Stomach smooth muscle (tissue), 2 donors: ENCODE data around the gene ROR2.
"Not testable (repeated sequence)": the region's sequence is repeated elsewhere in the genome, so short reads cannot be mapped to it uniquely, and the experiment has no call there.

Source experiments
- H3K27ac ChIP-seq: one replicate; pipeline ENCODE4 v1.7.0; 2013; ENCODE audit warnings: mild to moderate bottlenecking, low read length, inconsistent platforms
- H3K27me3 ChIP-seq, 2 donors: one replicate each; pipeline ENCODE4 v1.7.0; 2013; ENCODE audit warnings: low read length in 2 of 2; ENCODE audit not compliant: insufficient read depth in 2 of 2, control insufficient read depth in 1 of 2
- H3K36me3 ChIP-seq, 2 donors: one replicate each; pipeline ENCODE4 v1.7.0; 2013; ENCODE audit warnings: low read length in 2 of 2; ENCODE audit not compliant: control insufficient read depth in 2 of 2, insufficient read depth in 2 of 2
- H3K4me1 ChIP-seq: one replicate; pipeline ENCODE4 v1.7.0; 2013; ENCODE audit warnings: low read length; ENCODE audit not compliant: control insufficient read depth, insufficient read depth
- H3K4me3 ChIP-seq, 2 donors: one replicate each; pipeline ENCODE4 v1.7.0; 2013; ENCODE audit warnings: low read length in 2 of 2
- H3K9ac ChIP-seq, 2 donors: one replicate each; pipeline ENCODE4 v1.7.0; 2013; ENCODE audit warnings: low read length in 2 of 2, mild to moderate bottlenecking in 1 of 2
- H3K9me3 ChIP-seq, 2 donors: one replicate each; pipeline ENCODE4 v1.7.0; 2013; ENCODE audit warnings: low read length in 2 of 2; ENCODE audit not compliant: control insufficient read depth in 2 of 2
- donor health status: healthy.
- donor health status: Pancreatic carcinoma.

The ROR2 gene

DNA sequence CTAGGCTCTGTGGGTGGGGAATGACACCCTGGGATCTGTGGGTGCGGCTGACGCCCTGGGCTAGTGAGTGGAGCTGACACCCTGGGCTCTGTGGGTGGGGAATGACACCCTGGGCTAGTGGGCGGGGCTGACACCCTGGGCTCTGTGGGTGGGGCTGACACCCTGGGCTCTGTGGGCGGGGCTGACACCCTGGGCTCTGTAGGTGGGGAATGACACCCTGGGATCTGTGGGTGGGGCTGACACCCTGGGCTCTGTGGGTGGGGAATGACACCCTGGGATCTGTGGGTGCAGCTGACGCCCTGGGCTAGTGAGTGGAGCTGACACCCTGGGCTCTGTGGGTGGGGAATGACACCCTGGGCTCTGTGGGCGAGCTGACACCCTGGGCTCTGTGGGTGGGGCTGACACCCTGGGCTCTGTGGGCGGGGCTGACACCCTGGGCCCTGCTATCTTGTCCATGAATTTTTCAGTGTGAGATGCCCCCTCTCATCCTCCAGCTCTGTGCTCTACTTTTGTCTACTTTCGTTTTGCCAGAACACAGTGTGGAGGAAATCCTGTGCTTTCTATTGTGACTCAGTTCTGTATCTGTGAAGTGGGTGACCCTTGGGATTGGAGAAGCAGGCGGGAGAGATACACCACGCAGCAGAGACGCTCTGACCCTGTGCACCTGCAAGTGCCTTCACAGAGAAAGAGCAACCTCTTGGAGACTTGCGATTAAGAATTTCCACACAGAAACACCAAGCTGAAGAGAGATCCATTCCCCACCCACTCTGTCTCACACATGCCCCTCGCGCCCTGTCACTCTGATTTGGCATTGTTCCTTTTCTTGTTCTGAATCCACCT lies 151.5 kb downstream of the ROR2 start:
- H3K36me3 ChIP-seq, H3K27me3 ChIP-seq, H3K9me3 ChIP-seq: not testable (repeated sequence)
- peak overlapping the region; percentile 60 to 62 for H3K9ac ChIP-seq
- H3K27ac ChIP-seq, result peak overlapping the region; percentile 91
- H3K4me3 ChIP-seq, result peak overlapping the region; percentile 8 to 38
- H3K4me1 ChIP-seq, result peaks cover 51% of the 10 kb centered on the region

DNA sequence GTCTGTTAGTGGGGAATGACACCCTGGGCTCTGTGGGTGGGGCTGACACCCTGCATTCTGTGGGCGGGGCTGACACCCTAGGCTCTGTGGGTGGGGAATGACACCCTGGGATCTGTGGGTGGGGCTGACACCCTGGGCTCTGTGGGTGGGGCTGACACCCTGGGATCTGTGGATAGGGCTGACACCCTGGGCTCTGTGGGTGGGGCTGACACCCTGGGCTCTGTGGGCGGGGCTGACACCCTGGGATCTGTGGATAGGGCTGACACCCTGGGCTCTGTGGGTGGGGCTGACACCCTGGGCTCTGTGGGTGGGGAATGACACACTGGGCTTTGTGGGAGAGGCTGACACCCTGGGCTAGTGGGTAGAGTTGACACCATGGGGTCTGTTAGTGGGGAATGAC lies 152.5 kb downstream of the ROR2 start:
- not testable (repeated sequence) for H3K4me3 ChIP-seq, H3K36me3 ChIP-seq, H3K9ac ChIP-seq, H3K27me3 ChIP-seq, H3K9me3 ChIP-seq, H3K27ac ChIP-seq
- H3K4me1 ChIP-seq, result peaks cover 41% of the 10 kb centered on the region

DNA sequence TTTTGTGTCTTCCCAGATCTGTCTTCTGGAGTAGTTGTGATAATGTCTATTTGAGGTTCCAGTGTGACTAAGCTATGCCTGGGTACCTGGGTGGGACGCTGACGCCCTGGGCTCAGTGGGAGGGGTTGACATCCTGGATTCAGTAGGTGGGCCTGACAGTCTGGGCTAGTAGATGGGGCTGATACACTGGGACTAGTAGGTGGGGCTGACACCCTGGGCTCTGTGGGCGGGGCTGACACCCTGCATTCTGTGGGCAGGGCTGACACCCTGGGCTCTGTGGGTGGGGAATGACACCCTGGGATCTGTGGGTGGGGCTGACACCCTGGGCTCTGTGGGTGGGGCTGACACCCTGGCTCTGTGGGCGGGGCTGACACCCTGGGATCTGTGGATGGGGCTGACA lies 153.5 kb downstream of the ROR2 start:
- H3K27ac ChIP-seq, result peak overlapping the region; percentile 81
- H3K27me3 ChIP-seq, H3K36me3 ChIP-seq: not testable (repeated sequence)

DNA sequence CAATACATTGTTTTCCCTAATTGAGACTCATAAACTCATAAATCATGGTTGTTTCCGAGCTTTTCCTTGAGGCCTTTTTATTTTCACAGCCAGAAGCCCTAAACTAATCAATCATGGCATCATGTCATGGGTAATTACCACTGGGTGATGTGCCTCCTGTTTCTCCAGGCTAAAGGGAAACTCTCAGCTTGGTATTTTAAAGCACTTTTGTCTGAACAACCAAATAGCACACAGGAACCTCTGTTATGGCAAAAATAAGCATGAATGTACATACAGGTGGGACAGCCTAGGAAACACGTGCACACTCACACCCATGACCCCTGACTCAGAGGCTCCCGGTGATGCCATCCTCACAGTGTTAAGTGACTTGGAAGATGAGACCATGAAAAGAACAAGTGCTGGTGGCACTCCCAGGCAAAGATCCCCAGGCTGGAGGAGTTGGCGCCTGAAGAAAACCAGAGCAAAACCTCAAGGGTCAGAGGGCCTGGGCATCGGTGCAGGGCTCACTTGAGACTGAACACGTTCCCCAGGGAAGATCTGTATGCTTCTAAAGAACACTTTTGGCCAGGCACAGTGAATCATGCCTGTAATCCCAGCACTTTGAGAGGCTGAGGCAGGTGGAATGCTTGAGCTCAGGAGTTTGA lies 154.3 kb downstream of the ROR2 start:
- H3K4me3 ChIP-seq, result no peak overlapping the region
- H3K27me3 ChIP-seq, result no peaks in the 10 kb centered on the region
- H3K9me3 ChIP-seq, result no peaks in the 10 kb centered on the region
- H3K27ac ChIP-seq, result peak overlapping the region; percentile 81
- H3K9ac ChIP-seq, result no peak overlapping the region
- no peaks in the 10 kb centered on the region for H3K36me3 ChIP-seq
- peaks cover 26% of the 10 kb centered on the region for H3K4me1 ChIP-seq

More for the DNA sequence above, 153.5 kb downstream of the ROR2 start:
- not testable (repeated sequence) for H3K9me3 ChIP-seq, H3K4me3 ChIP-seq, H3K9ac ChIP-seq
- peaks cover 32% of the 10 kb centered on the region for H3K4me1 ChIP-seq

DNA sequence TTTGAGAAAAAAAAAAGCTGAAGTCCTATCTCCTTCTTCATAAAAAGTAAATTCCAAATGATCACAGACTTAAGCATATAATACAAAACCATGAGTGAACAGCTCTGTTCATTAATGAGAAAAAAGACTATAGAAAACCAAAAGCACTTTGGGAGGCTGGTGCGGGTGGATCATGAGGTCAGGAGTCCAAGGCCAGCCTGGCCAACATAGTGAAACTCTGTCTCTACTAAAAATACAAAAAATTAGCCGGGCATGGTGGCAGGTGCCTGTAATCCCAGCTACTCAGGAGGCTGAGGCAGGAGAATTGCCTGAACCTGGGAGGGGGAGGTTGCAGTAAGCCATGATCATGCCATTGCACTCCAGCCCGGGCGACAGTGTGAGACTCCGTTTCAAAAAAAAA lies 156.7 kb downstream of the ROR2 start:
- H3K9me3 ChIP-seq, H3K27me3 ChIP-seq, H3K4me3 ChIP-seq, H3K4me1 ChIP-seq, H3K9ac ChIP-seq, H3K36me3 ChIP-seq, H3K27ac ChIP-seq: not testable (repeated sequence)

DNA sequence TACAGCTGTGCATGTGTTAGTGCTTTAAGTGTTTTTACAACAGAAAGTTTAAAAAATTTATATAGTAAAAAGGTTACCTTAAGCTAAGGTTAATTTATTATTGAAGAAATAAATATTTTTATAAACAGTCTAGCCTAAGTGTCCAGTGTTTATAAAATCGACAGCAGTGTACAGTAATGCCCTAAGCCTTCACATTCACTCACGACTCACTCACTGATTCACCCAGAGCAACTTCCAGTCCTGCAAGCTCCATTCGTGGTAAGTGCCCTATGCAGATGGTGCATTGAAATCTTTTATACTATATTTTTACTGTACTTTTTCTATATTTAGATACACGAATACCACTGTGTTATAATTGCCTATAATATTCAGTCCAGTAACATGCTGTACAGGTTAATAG lies 159.1 kb downstream of the ROR2 start:
- Histone ChIP-seq H3K27me3 (no peaks in the 10 kb centered on the region), H3K36me3 (no peaks in the 10 kb centered on the region), H3K27ac (no peak overlapping the region), H3K4me1 (no peaks in the 10 kb centered on the region), H3K4me3 (no peak overlapping the region), H3K9me3 (no peaks in the 10 kb centered on the region), H3K9ac (no peak overlapping the region)

DNA sequence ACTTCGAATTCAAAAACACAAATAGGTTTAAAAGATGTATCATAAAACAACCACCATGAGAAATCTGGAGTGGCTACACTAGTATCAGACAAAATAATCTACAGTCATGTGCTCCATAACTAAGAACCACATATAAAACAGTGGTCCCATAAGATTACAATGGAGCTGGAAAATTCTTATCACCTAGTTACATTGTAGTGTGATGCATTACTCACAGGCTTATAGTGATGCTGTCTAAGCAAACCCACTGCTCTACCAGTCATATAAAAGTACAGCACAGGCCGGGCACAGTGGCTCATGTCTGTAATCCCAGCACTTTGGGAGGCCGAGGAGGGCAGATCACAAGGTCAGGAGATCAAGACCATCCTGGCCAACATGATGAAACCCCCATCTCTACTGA lies 160.1 kb downstream of the ROR2 start:
- H3K4me1 ChIP-seq, result peaks cover 7% of the 10 kb centered on the region
- H3K9ac ChIP-seq, result no peak overlapping the region
- no peak overlapping the region for H3K4me3 ChIP-seq
- H3K9me3 ChIP-seq, result no peaks in the 10 kb centered on the region
- no peaks in the 10 kb centered on the region for H3K27me3 ChIP-seq
- no peak overlapping the region for H3K27ac ChIP-seq
- H3K36me3 ChIP-seq, result no peaks in the 10 kb centered on the region

DNA sequence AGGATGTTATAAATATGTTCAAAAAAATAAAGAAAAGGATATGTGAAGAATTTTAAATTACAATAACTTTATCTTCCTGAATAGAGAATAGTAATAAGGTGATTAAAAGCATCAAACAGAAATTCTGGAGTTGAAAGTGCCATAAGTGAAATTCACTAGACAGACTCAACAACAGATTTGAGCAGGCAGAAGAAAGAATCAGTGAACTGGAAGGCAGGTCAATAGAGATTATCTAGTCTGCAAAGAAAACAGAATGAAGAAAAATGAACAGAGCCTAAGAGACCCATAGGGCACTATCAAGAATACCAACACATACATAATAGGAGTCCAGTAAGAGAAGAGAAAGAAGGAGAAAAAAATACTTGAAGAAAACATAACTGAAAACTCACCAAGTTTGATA lies 162.1 kb downstream of the ROR2 start:
- H3K4me3 ChIP-seq, result no peak overlapping the region
- H3K9me3 ChIP-seq, result no peaks in the 10 kb centered on the region
- H3K4me1 ChIP-seq, result peaks cover 27% of the 10 kb centered on the region
- no peaks in the 10 kb centered on the region for H3K36me3 ChIP-seq
- no peak overlapping the region for H3K27ac ChIP-seq
- H3K27me3 ChIP-seq, result no peaks in the 10 kb centered on the region
- H3K9ac ChIP-seq, result no peak overlapping the region

DNA sequence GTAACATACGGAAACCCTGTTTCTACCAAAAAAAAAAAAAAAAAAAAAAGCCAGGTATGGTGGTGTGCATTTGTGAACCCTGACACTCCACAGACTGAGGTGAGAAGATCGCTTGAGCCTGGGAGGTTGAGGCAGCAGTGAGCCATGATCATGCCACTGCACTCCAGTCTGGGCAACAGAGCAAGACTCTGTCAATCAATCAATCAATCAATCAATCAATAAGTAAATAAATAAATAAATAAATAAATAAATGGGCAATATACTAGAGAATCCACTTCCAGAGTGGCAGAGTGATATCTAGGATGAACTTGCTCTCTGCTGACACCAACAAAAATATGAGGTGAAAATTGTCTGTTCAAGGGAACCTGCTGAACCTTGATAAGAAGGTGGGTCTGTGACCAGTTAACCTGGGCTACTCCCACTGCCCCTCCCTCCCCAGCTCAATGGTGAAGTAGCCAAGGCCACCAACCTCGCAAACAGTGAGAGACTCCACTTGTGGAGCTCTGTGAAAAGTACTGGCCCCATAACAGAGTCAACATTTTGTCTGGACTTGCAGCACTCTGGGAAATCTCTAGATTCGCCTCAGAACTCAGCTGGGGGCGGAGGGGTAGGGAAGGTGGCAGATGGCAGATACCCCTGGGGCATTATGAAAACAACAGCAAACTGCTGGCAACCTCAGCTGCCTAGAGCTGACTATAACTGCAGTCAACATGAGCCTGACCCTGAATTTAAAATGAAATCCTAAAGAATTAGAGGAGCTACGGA lies 163.7 kb downstream of the ROR2 start:
- H3K4me3 ChIP-seq, result no peak overlapping the region

DNA sequence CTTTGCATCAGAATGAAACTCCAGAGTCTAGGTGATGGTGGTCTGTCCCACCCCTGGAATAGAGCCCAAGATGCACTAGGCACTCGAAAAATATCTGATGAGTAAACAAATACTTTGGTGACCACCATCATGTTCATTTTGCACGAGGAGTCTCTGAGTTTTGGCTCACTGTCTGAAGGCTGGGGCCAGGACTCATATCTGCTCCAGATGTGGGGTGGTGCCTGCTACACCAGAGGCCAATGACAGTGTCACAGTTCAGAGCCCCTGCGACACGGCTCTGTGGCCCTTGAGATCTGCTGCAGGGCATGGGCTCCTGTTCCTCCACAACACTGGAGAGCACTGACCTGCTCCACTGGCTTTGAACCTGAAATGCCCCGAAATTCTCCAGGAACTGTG lies 164.6 kb downstream of the ROR2 start:
- no peaks in the 10 kb centered on the region for H3K9me3 ChIP-seq
- no peaks in the 10 kb centered on the region for H3K27me3 ChIP-seq
- H3K4me3 ChIP-seq, result no peak overlapping the region
- no peak overlapping the region for H3K9ac ChIP-seq
- no peaks in the 10 kb centered on the region for H3K36me3 ChIP-seq
- peak overlapping the region; percentile 92 for H3K27ac ChIP-seq
- H3K4me1 ChIP-seq, result peaks cover 48% of the 10 kb centered on the region

More for the DNA sequence above, 163.7 kb downstream of the ROR2 start:
- H3K9me3 ChIP-seq, result no peaks in the 10 kb centered on the region
- peaks cover 41% of the 10 kb centered on the region for H3K4me1 ChIP-seq
- no peaks in the 10 kb centered on the region for H3K27me3 ChIP-seq
- H3K9ac ChIP-seq, result no peak overlapping the region
- H3K27ac ChIP-seq, result peak overlapping the region; percentile 92
- H3K36me3 ChIP-seq, result no peaks in the 10 kb centered on the region
